ENCODE data around the gene GJB5. TPM values are rescaled to one million over a fixed set of nuclear protein-coding genes. Genes with fewer than 3 reads are reported as not detected.

Gene GJB5
- total and polyA plus RNA-seq, 2 of the 8 experiments (the other 6 are each of a cell fraction or from before 2014, with no cell fraction given): 0.86 to 3.1 TPM

DNA sequence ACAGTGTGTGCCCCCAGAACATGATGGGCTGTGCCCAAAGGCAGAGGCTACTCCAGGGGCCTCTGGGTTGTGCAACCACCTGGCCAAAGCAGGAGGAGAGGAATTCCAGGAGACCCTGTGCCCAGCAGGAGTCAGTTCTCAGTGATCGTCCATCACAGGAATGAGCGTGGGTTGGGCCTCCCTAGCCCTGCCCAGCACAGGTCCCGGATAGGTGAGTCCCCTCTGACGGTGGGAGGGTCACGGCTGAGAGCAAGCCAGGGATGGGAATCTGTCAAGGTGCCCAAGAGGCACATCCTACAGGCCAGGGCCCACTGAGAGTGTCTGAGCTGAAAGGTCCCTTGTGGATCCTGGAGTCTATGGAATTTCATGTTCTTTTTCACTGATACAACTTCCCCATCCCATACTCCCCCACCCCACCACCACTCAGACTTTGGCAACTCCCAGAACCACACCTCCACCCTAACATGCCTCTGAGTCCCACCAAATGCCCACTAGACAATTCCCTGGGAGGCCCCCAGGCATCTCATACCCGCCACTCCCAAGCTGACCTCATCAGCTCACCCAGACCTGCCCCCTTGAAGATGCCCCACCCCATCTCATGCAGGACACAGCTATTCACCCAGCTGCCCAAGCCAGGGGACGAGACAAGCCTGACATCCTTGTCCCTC, 7.8 kb downstream of the GJB5 start:
- 0 out of 2 replicates have a peak overlapping the region, but pooled peaks have one; percentile 69 for H2BK5ac ChIP-seq (ENCODE audit: low read depth, low read length)
- CTCF ChIA-PET (ENCODE audit: partially characterized antibody): interaction anchor here (1.2 to 1.4 kb wide), 3 partner anchors 8 to 28 kb away, joined by 3 read pairs; no protein-coding TSS in a partner anchor
- no peak for FAIRE-seq

More for the DNA sequence above, 7.8 kb downstream of the GJB5 start:
- POLR2A ChIA-PET (ENCODE audit: partially characterized antibody): interaction anchor here (1.0 to 1.4 kb wide), 2 partner anchors 18 to 19 kb away, joined by 3 read pairs; partner anchors contain the start of gene GJB3
- Histone ChIP-seq H3K9me3 (ENCODE audit: insufficient read depth in 2 of 2, low read depth in 1 of 2, low read length in 1 of 2) (no peaks in the 10 kb centered on the region; a peak in 1 of 4 replicates), H4K20me1 (replicated peaks in 1 of 2; ENCODE audit: control insufficient read depth in 1 of 2, insufficient read depth in 2 of 2, low read length in 2 of 2) (no peaks in the 10 kb centered on the region), H2BK120ac (replicated peaks; ENCODE audit: low read depth, low read length) (peak overlapping the region; percentile 79), H3K4ac (replicated peaks; ENCODE audit: insufficient read length, low read depth, low read length) (peak overlapping the region; percentile 19), H3K56ac (replicated peaks; ENCODE audit: insufficient read length, low read depth, low read length) (no peak overlapping the region), H3K9ac (replicated peaks in 1 of 4; ENCODE audit: extremely low read depth in 1 of 4, low read depth in 3 of 4, low read length in 3 of 4) (no peak overlapping the region), H2BK12ac (ENCODE audit: low read depth, low read length) (peak overlapping the region; percentile 76; the same call in 1 of the 2 replicates), H4K5ac (ENCODE audit: insufficient read length, low read depth, low read length) (no peak overlapping the region), H3K23me2 (ENCODE audit: low read depth, low read length) (no peaks in the 10 kb centered on the region), H2AFZ (ENCODE audit: low read length) (no peak overlapping the region), H3K79me1 (ENCODE audit: low read depth, low read length) (no peaks in the 10 kb centered on the region), H4K91ac (replicated peaks; ENCODE audit: insufficient read length, low read length) (peak overlapping the region; percentile 85), H3K4me2 (ENCODE audit: insufficient read depth in 1 of 2, low read depth in 2 of 2, low read length in 2 of 2) (no peak overlapping the region), H3K14ac (ENCODE audit: insufficient read length) (no peak overlapping the region), H3K18ac (ENCODE audit: extremely low read depth, low read length) (0 out of 2 replicates have a peak overlapping the region, but pooled peaks have one; percentile 28), H3K23ac (ENCODE audit: insufficient read length) (no peak overlapping the region), H3K27ac (ENCODE audit: low read depth, low read length) (no peak overlapping the region), H2BK20ac (ENCODE audit: low read length) (peak overlapping the region; percentile 86; the same call in 1 of the 2 replicates), H2AK5ac (ENCODE audit: low read depth, low read length) (peak overlapping the region; percentile 68; the same call in 1 of the 2 replicates), H3K79me2 (ENCODE audit: control insufficient read depth in 1 of 2, insufficient read depth in 2 of 2, low read length in 2 of 2) (no peaks in the 10 kb centered on the region), H3K4me1 (replicated peaks in 1 of 4; ENCODE audit: control insufficient read depth in 3 of 4, insufficient read depth in 4 of 4, low read length in 3 of 4) (peaks cover 5 to 20% (median 8%) of the 10 kb centered on the region in 4 experiments), H3K27me3 (replicated peaks in 1 of 4; ENCODE audit: control insufficient read depth in 3 of 4, extremely low read depth in 1 of 4, insufficient read depth in 3 of 4, low read length in 3 of 4) (no peaks in the 10 kb centered on the region; a peak in 1 of 7 replicates), H3K36me3 (ENCODE audit: control insufficient read depth in 2 of 4, insufficient read depth in 4 of 4, low read length in 3 of 4) (no peaks in the 10 kb centered on the region), H4K8ac (ENCODE audit: extremely low read depth, insufficient read depth, low read length) (no peak overlapping the region), H3K4me3 (ENCODE audit: extremely low read depth in 1 of 4, insufficient read depth in 2 of 4, low read depth in 3 of 4, low read length in 4 of 4) (no peak overlapping the region), H2BK15ac (ENCODE audit: low read length) (peak overlapping the region; percentile 73; the same call in 1 of the 2 replicates)
- no peak for TF ChIP-seq KDM4A (IDR thresholded peaks at IDR 0.05; ENCODE audit: low read depth, low read length, severe bottlenecking)
- no peak for TF ChIP-seq BCL11A (IDR thresholded peaks at IDR 0.05; ENCODE audit: low read depth in 2 of 2, low read length in 2 of 2)
- no peak for TF ChIP-seq EP300 (IDR thresholded peaks at IDR 0.05; ENCODE audit: borderline replicate concordance in 1 of 2, low read depth in 2 of 2, low read length in 2 of 2)
- TF ChIP-seq, protein P1, sequence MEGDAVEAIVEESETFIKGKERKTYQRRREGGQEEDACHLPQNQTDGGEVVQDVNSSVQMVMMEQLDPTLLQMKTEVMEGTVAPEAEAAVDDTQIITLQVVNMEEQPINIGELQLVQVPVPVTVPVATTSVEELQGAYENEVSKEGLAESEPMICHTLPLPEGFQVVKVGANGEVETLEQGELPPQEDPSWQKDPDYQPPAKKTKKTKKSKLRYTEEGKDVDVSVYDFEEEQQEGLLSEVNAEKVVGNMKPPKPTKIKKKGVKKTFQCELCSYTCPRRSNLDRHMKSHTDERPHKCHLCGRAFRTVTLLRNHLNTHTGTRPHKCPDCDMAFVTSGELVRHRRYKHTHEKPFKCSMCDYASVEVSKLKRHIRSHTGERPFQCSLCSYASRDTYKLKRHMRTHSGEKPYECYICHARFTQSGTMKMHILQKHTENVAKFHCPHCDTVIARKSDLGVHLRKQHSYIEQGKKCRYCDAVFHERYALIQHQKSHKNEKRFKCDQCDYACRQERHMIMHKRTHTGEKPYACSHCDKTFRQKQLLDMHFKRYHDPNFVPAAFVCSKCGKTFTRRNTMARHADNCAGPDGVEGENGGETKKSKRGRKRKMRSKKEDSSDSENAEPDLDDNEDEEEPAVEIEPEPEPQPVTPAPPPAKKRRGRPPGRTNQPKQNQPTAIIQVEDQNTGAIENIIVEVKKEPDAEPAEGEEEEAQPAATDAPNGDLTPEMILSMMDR (IDR thresholded peaks at IDR 0.05; ENCODE audit: control extremely low read depth in 1 of 3, insufficient read depth in 1 of 3, low read depth in 1 of 3, low read length in 3 of 3): no peak
- no peak for TF ChIP-seq YY1 (IDR thresholded peaks at IDR 0.05; ENCODE audit: low read depth, low read length)
- no peak for TF ChIP-seq JUN (IDR thresholded peaks at IDR 0.05; ENCODE audit: low read depth, low read length)
- no peak for TF ChIP-seq ZNF274 (IDR thresholded peaks at IDR 0.05; ENCODE audit: borderline replicate concordance, extremely low read depth, low read length)
- TF ChIP-seq BACH1 (IDR thresholded peaks at IDR 0.05; ENCODE audit: low read length): no peak
- no peak for TF ChIP-seq TAF1 (IDR thresholded peaks at IDR 0.05; ENCODE audit: low read depth, low read length)
- 89% methylated on average over 7 of the region's 7 CpGs; no CpG with 5 or more reads in 1 of the 2 experiments for WGBS, 2 experiments (ENCODE audit: extremely low coverage in 1 of 2, insufficient coverage in 1 of 2, insufficient read length in 1 of 2, insufficient replicate concordance in 2 of 2, low coverage in 1 of 2, low lambda C conversion rate in 2 of 2, missing lambda C conversion rate in 1 of 2)
- no peak for DNase-seq (ENCODE audit: low read depth in 1 of 2, low spot score in 2 of 2)

Measured in H1 (cell line).